SK-N-SH treated with all-trans-retinoic acid at 6 μM for 48 hours (cell line): ENCODE results near the gene PDCD11.

Experiments
- ATAC-seq: fragments of 200-7000 bp; cut with Tn5 transposase; 3 replicates; pipeline ENCODE4 v1.9.1; 2020; ENCODE audit warnings: mild to moderate bottlenecking, moderate library complexity
- ARNTL ChIP-seq: fragments of 450-650 bp; formaldehyde crosslinking; IDR thresholded peaks from 2 replicates; pipeline ENCODE4 v1.5.0; 2020; ENCODE audit warnings: low read depth, mild to moderate bottlenecking, moderate library complexity, borderline replicate concordance
- BACH2 ChIP-seq: fragments of 250-450 bp; sonication (Bioruptor Pico); IDR thresholded peaks from 2 replicates; pipeline ENCODE4 v1.9.0; 2021; ENCODE audit warnings: mild to moderate bottlenecking, borderline replicate concordance
- CREB5 ChIP-seq: fragments of 250-450 bp; sonication (Bioruptor Pico); IDR thresholded peaks from 2 replicates; pipeline ENCODE4 v1.5.1; 2020; ENCODE audit warnings: low read depth, mild to moderate bottlenecking, moderate library complexity
- CSDC2 ChIP-seq: fragments of 250-450 bp; sonication (Bioruptor Pico); IDR thresholded peaks from 2 replicates; pipeline ENCODE4 v1.5.0; 2020; ENCODE audit warnings: mild to moderate bottlenecking, moderate library complexity
- CSRNP3 ChIP-seq: fragments of 250-450 bp; sonication (Bioruptor Pico); IDR thresholded peaks from 2 replicates; pipeline ENCODE4 v1.5.1; 2021; ENCODE audit warnings: mild to moderate bottlenecking, moderate library complexity
- ESRRG ChIP-seq: fragments of 250-450 bp; sonication (Bioruptor Pico); IDR thresholded peaks from 2 replicates; pipeline ENCODE4 v1.6.1; 2021; ENCODE audit warnings: mild to moderate bottlenecking
- GLIS3 ChIP-seq: fragments of 250-450 bp; sonication (Bioruptor Pico); IDR thresholded peaks from 2 replicates; pipeline ENCODE4 v1.5.0; 2020; ENCODE audit warnings: mild to moderate bottlenecking, moderate library complexity
- ISL1 ChIP-seq: fragments of 250-450 bp; sonication (Bioruptor Pico); IDR thresholded peaks from 2 replicates; pipeline ENCODE4 v2.1.2; 2022; ENCODE audit warnings: mild to moderate bottlenecking, moderate library complexity
- POU6F1 ChIP-seq: fragments of 250-450 bp; sonication (Bioruptor Pico); IDR thresholded peaks from 2 replicates; pipeline ENCODE4 v1.8.0; 2021; ENCODE audit warnings: low read depth, mild to moderate bottlenecking, moderate library complexity, borderline replicate concordance
- PPARA ChIP-seq: fragments of 250-450 bp; sonication (Bioruptor Pico); IDR thresholded peaks from 2 replicates; pipeline ENCODE4 v1.5.0; 2020; ENCODE audit warnings: mild to moderate bottlenecking, borderline replicate concordance
- RARB ChIP-seq: fragments of 250-450 bp; sonication (Bioruptor Pico); IDR thresholded peaks from 2 replicates; pipeline ENCODE4 v1.8.0; 2021; ENCODE audit warnings: mild to moderate bottlenecking, moderate library complexity
- SNAI2 ChIP-seq: fragments of 250-450 bp; sonication (Bioruptor Pico); IDR thresholded peaks from 2 replicates; pipeline ENCODE4 v1.5.0; 2020; ENCODE audit warnings: mild to moderate bottlenecking, moderate library complexity
- TCF4 ChIP-seq: fragments of 250-450 bp; sonication (Bioruptor Pico); IDR thresholded peaks from 2 replicates; pipeline ENCODE4 v1.8.0; 2021; ENCODE audit warnings: mild to moderate bottlenecking, moderate library complexity, borderline replicate concordance
- TOX ChIP-seq: fragments of 250-450 bp; sonication (Bioruptor Pico); IDR thresholded peaks from 2 replicates; pipeline ENCODE4 v1.8.0; 2021; ENCODE audit warnings: mild to moderate bottlenecking, moderate library complexity, borderline replicate concordance
- ZC3H10 ChIP-seq: fragments of 250-450 bp; sonication (Bioruptor Pico); IDR thresholded peaks from 2 replicates; pipeline ENCODE4 v1.5.1; 2021; ENCODE audit warnings: mild to moderate bottlenecking, moderate library complexity
- ZFP30 ChIP-seq: fragments of 450-650 bp; formaldehyde crosslinking; IDR thresholded peaks from 2 replicates; pipeline ENCODE4 v1.5.0; 2022; ENCODE audit warnings: mild to moderate bottlenecking, moderate library complexity
- ZNF565 ChIP-seq: fragments of 450-650 bp; formaldehyde crosslinking; conservative IDR thresholded peaks from 2 replicates; pipeline ENCODE4 v1.5.0; 2020; ENCODE audit warnings: low read depth, mild to moderate bottlenecking, moderate library complexity
- ZNF70 ChIP-seq: fragments of 450-650 bp; formaldehyde crosslinking; IDR thresholded peaks from 2 replicates; pipeline ENCODE4 v1.5.0; 2020; ENCODE audit warnings: mild to moderate bottlenecking, moderate library complexity
- ZNF8 ChIP-seq: fragments of 450-650 bp; formaldehyde crosslinking; IDR thresholded peaks from 2 replicates; pipeline ENCODE4 v1.5.0; 2020; ENCODE audit warnings: mild to moderate bottlenecking, moderate library complexity
- TF ChIP-seq, protein P1 (sequence below): fragments of 250-450 bp; sonication (Bioruptor Pico); IDR thresholded peaks from 2 replicates; pipeline ENCODE4 v1.5.0; 2020; ENCODE audit warnings: mild to moderate bottlenecking, moderate library complexity
- TF ChIP-seq, protein P2 (sequence below): fragments of 250-450 bp; sonication (Bioruptor Pico); IDR thresholded peaks from 2 replicates; pipeline ENCODE4 v1.8.0; 2020; ENCODE audit warnings: mild to moderate bottlenecking, moderate library complexity, borderline replicate concordance

PDCD11 gene

DNA sequence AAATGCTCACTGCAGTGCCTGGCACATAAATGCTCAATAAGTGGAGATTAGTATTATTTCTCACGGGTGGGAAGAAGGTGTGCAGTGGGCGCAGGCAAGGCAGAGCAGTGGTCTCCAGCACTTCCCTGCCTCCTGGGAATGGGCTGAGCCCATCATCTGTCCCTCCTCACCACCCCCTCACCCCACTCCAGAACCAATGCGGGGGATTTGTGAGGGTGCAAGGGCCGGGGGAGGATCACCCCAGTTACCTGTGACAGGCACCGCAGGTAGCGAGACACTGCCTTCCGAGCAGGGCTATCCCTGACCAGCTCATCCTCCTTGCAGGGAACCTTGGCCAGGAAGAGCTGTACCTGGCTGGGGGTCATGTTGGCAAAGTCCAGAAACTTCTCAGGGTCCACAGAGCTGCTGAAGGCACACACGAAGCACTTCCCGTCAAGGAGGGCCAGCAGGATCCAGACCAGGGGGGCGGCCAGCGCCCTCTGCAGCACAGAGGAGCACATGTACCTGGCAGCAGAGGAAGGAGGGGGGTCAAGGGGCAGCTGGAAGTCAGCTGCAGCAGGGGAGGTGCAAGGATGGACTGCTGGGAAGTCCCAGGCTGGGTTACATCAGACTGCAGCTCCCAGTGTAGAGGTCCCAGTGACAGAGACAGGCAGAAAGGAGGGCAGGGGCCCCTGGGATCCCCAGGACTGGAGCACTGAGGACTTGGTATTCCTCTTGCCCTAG, 79.8 kb downstream of the PDCD11 start:
- ATAC-seq = peak; percentile 48; the same call in 2 of the 3 replicates
- TF ChIP-seq ESRRG (no peak), GLIS3 (CRISPR knock-in tag) (no peak)

DNA sequence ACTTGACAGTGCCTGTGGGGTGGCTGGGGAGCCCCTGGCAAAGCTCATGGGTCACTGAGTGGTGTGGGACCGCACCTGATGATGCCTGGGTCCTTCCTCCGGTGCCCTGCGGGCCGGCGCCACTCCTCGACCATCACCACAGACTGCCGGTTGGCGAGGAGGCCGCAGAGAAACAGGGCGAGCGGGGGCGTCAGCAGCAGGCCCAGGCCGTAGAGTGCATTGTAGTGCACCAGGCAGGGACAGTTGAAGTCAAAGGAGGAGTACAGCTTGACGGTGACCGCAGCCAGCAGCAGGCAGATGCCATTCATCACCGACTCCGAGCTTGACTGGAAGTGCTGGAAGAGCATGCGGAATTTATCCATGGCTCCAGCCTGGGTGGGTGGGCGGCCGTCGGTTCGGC, 82.2 kb downstream of the PDCD11 start:
- no peak for TF ChIP-seq SNAI2 (CRISPR knock-in tag)
- TF ChIP-seq RARB (CRISPR knock-in tag) = no peak
- no peak for TF ChIP-seq ARNTL (CRISPR knock-in tag)
- no peak for TF ChIP-seq CSDC2 (CRISPR knock-in tag)
- TF ChIP-seq ZC3H10 (CRISPR knock-in tag) = no peak
- TF ChIP-seq TCF4 (CRISPR knock-in tag) = no peak
- TF ChIP-seq ZNF8 (CRISPR knock-in tag) = no peak
- no peak for TF ChIP-seq ZNF565 (CRISPR knock-in tag)
- TF ChIP-seq ZFP30 (CRISPR knock-in tag) = no peak
- ATAC-seq = no peak

- ATAC-seq = no peak; the same call in 2 of the 3 replicates
These were observed 82.7 kb downstream of the PDCD11 start, which contains the start of gene CALHM3 for GRCh38 chr10:103479135-103479534. Gene CALHM3 (minus strand): TSS chr10:103479240. CDS start chr10:103479032, 208 bp downstream.

DNA sequence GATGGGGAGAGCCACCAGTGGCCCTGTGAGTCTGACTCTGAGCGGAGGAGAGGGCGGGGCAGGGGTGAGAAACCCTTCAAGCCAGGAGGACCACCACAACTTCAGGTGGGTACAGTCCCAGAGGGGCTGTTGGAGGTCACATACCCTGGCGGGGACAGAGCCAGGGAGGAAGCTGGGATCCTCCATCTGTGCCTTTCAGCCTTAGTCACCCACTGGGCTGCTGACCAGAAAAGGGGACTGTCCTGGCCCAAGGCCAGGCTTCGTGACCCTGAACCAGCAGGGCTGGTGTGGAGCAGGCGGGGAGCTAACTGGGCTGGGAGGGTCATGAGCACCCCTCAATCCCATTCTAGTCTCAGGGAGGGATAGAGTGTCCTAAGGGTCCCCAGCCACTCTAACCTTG, 84.1 kb downstream of the PDCD11 start:
- ATAC-seq = peak; percentile 36
- TF ChIP-seq SNAI2 (CRISPR knock-in tag) (no peak), TCF4 (CRISPR knock-in tag) (no peak), BACH2 (no peak), PPARA (CRISPR knock-in tag) (no peak), ESRRG (no peak)
- TF ChIP-seq, protein P1, sequence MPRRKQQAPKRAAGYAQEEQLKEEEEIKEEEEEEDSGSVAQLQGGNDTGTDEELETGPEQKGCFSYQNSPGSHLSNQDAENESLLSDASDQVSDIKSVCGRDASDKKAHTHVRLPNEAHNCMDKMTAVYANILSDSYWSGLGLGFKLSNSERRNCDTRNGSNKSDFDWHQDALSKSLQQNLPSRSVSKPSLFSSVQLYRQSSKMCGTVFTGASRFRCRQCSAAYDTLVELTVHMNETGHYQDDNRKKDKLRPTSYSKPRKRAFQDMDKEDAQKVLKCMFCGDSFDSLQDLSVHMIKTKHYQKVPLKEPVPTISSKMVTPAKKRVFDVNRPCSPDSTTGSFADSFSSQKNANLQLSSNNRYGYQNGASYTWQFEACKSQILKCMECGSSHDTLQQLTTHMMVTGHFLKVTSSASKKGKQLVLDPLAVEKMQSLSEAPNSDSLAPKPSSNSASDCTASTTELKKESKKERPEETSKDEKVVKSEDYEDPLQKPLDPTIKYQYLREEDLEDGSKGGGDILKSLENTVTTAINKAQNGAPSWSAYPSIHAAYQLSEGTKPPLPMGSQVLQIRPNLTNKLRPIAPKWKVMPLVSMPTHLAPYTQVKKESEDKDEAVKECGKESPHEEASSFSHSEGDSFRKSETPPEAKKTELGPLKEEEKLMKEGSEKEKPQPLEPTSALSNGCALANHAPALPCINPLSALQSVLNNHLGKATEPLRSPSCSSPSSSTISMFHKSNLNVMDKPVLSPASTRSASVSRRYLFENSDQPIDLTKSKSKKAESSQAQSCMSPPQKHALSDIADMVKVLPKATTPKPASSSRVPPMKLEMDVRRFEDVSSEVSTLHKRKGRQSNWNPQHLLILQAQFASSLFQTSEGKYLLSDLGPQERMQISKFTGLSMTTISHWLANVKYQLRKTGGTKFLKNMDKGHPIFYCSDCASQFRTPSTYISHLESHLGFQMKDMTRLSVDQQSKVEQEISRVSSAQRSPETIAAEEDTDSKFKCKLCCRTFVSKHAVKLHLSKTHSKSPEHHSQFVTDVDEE (CRISPR knock-in tag) = no peak

More at GRCh38 chr10:103479135-103479534, 82.7 kb downstream of the PDCD11 start, which contains the start of gene CALHM3:
- TF ChIP-seq ISL1 (CRISPR knock-in tag) (no peak), GLIS3 (CRISPR knock-in tag) (no peak)
- TF ChIP-seq, protein P1 (CRISPR knock-in tag) = no peak

- ATAC-seq = peak; percentile 79
- TF ChIP-seq CSRNP3 (CRISPR knock-in tag) = no peak
- TF ChIP-seq TCF4 (CRISPR knock-in tag) = no peak
- no peak for TF ChIP-seq GLIS3 (CRISPR knock-in tag)
- no peak for TF ChIP-seq ISL1 (CRISPR knock-in tag)
- TF ChIP-seq, protein P2, sequence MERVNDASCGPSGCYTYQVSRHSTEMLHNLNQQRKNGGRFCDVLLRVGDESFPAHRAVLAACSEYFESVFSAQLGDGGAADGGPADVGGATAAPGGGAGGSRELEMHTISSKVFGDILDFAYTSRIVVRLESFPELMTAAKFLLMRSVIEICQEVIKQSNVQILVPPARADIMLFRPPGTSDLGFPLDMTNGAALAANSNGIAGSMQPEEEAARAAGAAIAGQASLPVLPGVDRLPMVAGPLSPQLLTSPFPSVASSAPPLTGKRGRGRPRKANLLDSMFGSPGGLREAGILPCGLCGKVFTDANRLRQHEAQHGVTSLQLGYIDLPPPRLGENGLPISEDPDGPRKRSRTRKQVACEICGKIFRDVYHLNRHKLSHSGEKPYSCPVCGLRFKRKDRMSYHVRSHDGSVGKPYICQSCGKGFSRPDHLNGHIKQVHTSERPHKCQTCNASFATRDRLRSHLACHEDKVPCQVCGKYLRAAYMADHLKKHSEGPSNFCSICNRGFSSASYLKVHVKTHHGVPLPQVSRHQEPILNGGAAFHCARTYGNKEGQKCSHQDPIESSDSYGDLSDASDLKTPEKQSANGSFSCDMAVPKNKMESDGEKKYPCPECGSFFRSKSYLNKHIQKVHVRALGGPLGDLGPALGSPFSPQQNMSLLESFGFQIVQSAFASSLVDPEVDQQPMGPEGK (CRISPR knock-in tag) = no peak
- TF ChIP-seq ZNF70 (CRISPR knock-in tag) = no peak
- TF ChIP-seq TOX (CRISPR knock-in tag) = no peak
- TF ChIP-seq BACH2 = no peak
- TF ChIP-seq CREB5 (CRISPR knock-in tag) = no peak
- TF ChIP-seq ZNF565 (CRISPR knock-in tag) = no peak
- no peak for TF ChIP-seq POU6F1 (CRISPR knock-in tag)
- no peak for TF ChIP-seq RARB (CRISPR knock-in tag)
- TF ChIP-seq PPARA (CRISPR knock-in tag) = no peak
These were observed 85.6 kb downstream of the PDCD11 start for GRCh38 chr10:103481974-103482531.
